HG02840 (cell line): ENCODE data around the gene CTLA4.

Experiments
- ATAC-seq: cut with Tn5 transposase; IDR thresholded peaks from one replicate; pipeline ENCODE4 v1.9.1; 2021; ENCODE audit warnings: mild to moderate bottlenecking, moderate library complexity, moderate number of reproducible peaks; ENCODE audit not compliant: unreplicated experiment, low FRiP score

The CTLA4 gene

GRCh38 chr2:203918839-203919238 is 51.3 kb downstream of the CTLA4 start:
- ATAC-seq, result no peak
